Smooth muscle cell (in vitro differentiated cells): ENCODE measurements around the gene TSN. TPM values are rescaled to one million over a fixed set of nuclear protein-coding genes. Genes with fewer than 3 reads are reported as not detected.

Source experiments
- DNase-seq: peaks from one replicate; lab custom pipeline; 2025; ENCODE audit not compliant: unreplicated experiment; lab: John Stamatoyannopoulos, UW
- H2AFZ ChIP-seq: fragments of 200-600 bp; sonication (generic); 2 replicates; pipeline ENCODE4 v1.6.0; 2016; ENCODE audit warnings: antibody characterized with exemption, low read depth, mild to moderate bottlenecking
- H3F3A ChIP-seq: fragments of 200-600 bp; sonication (generic); 2 replicates; pipeline ENCODE4 v1.6.0; 2017; ENCODE audit warnings: antibody characterized with exemption, low read depth
- H3K27ac ChIP-seq: fragments of 200-600 bp; sonication (generic); 2 replicates; pipeline ENCODE4 v1.5.1; 2016; ENCODE audit warnings: low read depth, mild to moderate bottlenecking
- H3K27me3 ChIP-seq: fragments of 200-600 bp; sonication (generic); 2 replicates; pipeline ENCODE4 v1.6.1; 2016; ENCODE audit warnings: low read depth, mild to moderate bottlenecking
- H3K36me3 ChIP-seq: fragments of 200-600 bp; sonication (generic); 2 replicates; pipeline ENCODE4 v1.5.1; 2016; ENCODE audit warnings: low read depth
- H3K4me1 ChIP-seq: fragments of 200-600 bp; sonication (generic); 2 replicates; pipeline ENCODE4 v1.5.1; 2016; ENCODE audit warnings: low read depth
- H3K4me2 ChIP-seq: fragments of 200-600 bp; sonication (generic); 2 replicates; pipeline ENCODE4 v1.6.0; 2016; ENCODE audit warnings: mild to moderate bottlenecking
- H3K4me3 ChIP-seq: fragments of 200-600 bp; sonication (generic); 2 replicates; pipeline ENCODE4 v1.5.1; 2016; ENCODE audit warnings: mild to moderate bottlenecking
- H3K79me2 ChIP-seq: fragments of 200-600 bp; sonication (generic); 2 replicates; pipeline ENCODE4 v1.6.0; 2016; ENCODE audit warnings: low read depth, mild to moderate bottlenecking
- H3K9ac ChIP-seq: fragments of 200-600 bp; sonication (generic); 2 replicates; pipeline ENCODE4 v1.6.0; 2016; ENCODE audit warnings: low read depth
- H3K9me3 ChIP-seq: fragments of 200-600 bp; sonication (generic); replicated peaks from 2 replicates; pipeline ENCODE4 v1.5.1; 2016; ENCODE audit warnings: low read depth
- H4K20me1 ChIP-seq: fragments of 200-600 bp; sonication (generic); 2 replicates; pipeline ENCODE4 v1.6.0; 2016; ENCODE audit warnings: low read depth
- CTCF ChIP-seq: fragments of 200-600 bp; sonication (generic); IDR thresholded peaks from 2 replicates; pipeline ENCODE4 v1.5.1; 2017; ENCODE audit warnings: borderline replicate concordance, mild to moderate bottlenecking, antibody characterized with exemption; ENCODE audit not compliant: insufficient read depth, poor library complexity, severe bottlenecking
- WGBS: methylation state at CpG from one replicate; pipeline ENCODE4 v1.1.7; 2016; ENCODE audit warnings: low lambda C conversion rate; 5-methylcytosine and 5-hydroxymethylcytosine counted together
- polyA plus RNA-seq: library from polyadenylated mRNA; unstranded; fragments of >200 nt; fragmentation: Nextera tagmentation; extraction: Ambion mirVana; gene quantifications from 2 replicates; pipeline ENCODE4 v1.2.1, GENCODE V29; 2016
- total RNA-seq: library from RNA; depleted of rRNA; stranded (reverse); fragments of >200 nt; gene quantifications from 2 replicates; pipeline ENCODE4 v1.2.3, GENCODE V29; 2014

TSN gene
- total and polyA plus RNA-seq, 2 experiments from 2014 or later = 47.3 to 53.1 TPM

GRCh38 chr2:121735518-121736074 lies 19.9 kb upstream of the TSN start:
- Histone ChIP-seq H3K27ac (peak overlapping the region; percentile 18), H3K4me3 (peak overlapping the region; percentile 80), H3F3A (no peaks in the 10 kb centered on the region), H3K36me3 (peaks cover 6% of the 10 kb centered on the region), H3K27me3 (no peaks in the 10 kb centered on the region), H3K79me2 (peaks cover 34% of the 10 kb centered on the region), H2AFZ (no peak overlapping the region), H3K4me2 (peak overlapping the region; percentile 85), H3K9me3 (no peaks in the 10 kb centered on the region), H3K4me1 (peaks cover 8% of the 10 kb centered on the region), H3K9ac (peak overlapping the region; percentile 85), H4K20me1 (peaks cover 5% of the 10 kb centered on the region)
- DNase-seq = no peak
- TF ChIP-seq CTCF = no peak
- 50% methylated on average over 10 of the region's 10 CpGs for WGBS

- peak overlapping the region; percentile 85 for H3K9ac ChIP-seq
Measured at GRCh38 chr2:121736140-121736461, 19.4 kb upstream of the TSN start.

GRCh38 chr2:121736462-121737336 lies 18.8 kb upstream of the TSN start, which contains the start of gene NIFK:
Gene NIFK (minus strand): TSS chr2:121736875. CDS start chr2:121736850, 25 bp downstream.
- Histone ChIP-seq H3K27me3 (no peaks in the 10 kb centered on the region), H2AFZ (peak within 1 kb of the TSS; percentile 94), H3K9ac (peak within 1 kb of the TSS; percentile 85), H3F3A (no peaks in the 10 kb centered on the region), H4K20me1 (peaks cover 5% of the 10 kb centered on the region), H3K79me2 (peaks cover 34% of the 10 kb centered on the region), H3K4me3 (peak within 1 kb of the TSS; percentile 80), H3K9me3 (no peaks in the 10 kb centered on the region), H3K4me2 (peak within 1 kb of the TSS; percentile 85), H3K36me3 (peaks cover 6% of the 10 kb centered on the region), H3K27ac (peak within 1 kb of the TSS; percentile 36), H3K4me1 (peaks cover 8% of the 10 kb centered on the region)
- peak; percentile 100 for DNase-seq
- TF ChIP-seq CTCF = no peak
- under 1% methylated on average over 53 of the region's 93 CpGs for WGBS

More at GRCh38 chr2:121736140-121736461, 19.4 kb upstream of the TSN start:
- Histone ChIP-seq H3K36me3 (peaks cover 6% of the 10 kb centered on the region), H3K9me3 (no peaks in the 10 kb centered on the region), H3K4me2 (peak overlapping the region; percentile 85), H2AFZ (peak overlapping the region; percentile 94), H3K4me1 (peaks cover 8% of the 10 kb centered on the region), H3F3A (no peaks in the 10 kb centered on the region), H4K20me1 (peaks cover 5% of the 10 kb centered on the region), H3K27ac (peak overlapping the region; percentile 36), H3K27me3 (no peaks in the 10 kb centered on the region), H3K79me2 (peaks cover 34% of the 10 kb centered on the region), H3K4me3 (peak overlapping the region; percentile 80)
- no peak for DNase-seq
- WGBS = 1% methylated on average over 8 of the region's 8 CpGs
- TF ChIP-seq CTCF = no peak
